ENCODE data around the gene KATNAL2.
A peak's percentile ranks its signal among the peaks of the same experiment; 100 is the strongest.
"Not testable (repeated sequence)": the region's sequence is repeated elsewhere in the genome, so short reads cannot be mapped to it uniquely, and the experiment has no call there.

KATNAL2 gene

DNA sequence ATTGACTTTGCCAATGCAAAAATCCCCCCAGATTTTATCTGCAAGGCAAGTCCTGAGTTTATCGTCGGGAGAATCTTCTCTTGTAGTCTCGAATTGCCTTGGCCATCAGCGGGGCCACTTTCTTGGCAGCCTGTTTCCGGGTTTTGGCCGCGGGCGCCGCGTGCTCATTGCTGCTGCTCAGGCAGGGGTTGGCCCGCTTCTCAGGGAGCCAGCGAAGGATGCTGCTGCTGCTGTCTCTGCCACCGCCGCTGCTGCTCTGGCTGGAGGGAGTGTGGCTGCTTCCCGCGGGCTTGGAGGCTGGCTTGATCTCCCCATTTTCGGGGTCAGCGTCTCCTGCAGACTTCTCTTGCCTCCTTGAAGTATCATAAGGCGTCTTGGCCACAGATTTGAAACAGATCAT is 115.5 kb downstream of the KATNAL2 start:
- in situ Hi-C loops (cut with MboI; ENCODE audit: low sequenced_read_pairs), result no loop called here
- Histone ChIP-seq H3K9me3 (no peaks in the 10 kb centered on the region), H3K4me1 (no peaks in the 10 kb centered on the region), H3K4me3 (no peak overlapping the region), H3K27me3 (ENCODE audit: low read depth) (no peaks in the 10 kb centered on the region), H3K36me3 (replicated peaks) (no peaks in the 10 kb centered on the region)
- DNase-seq (ENCODE audit: low spot score in 2 of 2), result no peak

DNA sequence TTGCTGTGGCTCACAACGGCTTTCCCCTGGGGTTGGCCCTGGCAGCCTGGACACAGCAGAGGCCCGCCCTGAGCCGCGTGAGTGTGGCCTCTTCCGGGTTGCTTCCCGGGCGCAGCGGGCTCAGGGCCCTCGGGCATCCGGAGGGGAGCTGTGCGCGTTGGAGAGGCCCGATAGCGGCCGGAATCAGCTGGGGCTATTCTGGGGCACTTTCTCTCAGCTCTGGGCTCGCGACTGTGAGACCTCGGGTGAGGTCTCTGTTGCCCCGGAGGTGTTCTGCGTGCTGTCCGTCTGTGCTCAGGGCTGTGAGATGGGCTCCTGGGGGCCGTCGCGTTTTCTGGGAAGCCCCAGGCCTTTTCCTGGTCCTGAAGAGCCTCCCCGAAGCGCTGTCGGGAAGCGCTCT is 117.2 kb downstream of the KATNAL2 start:
- DNase-seq (ENCODE audit: low spot score in 2 of 2), result not testable (repeated sequence)

DNA sequence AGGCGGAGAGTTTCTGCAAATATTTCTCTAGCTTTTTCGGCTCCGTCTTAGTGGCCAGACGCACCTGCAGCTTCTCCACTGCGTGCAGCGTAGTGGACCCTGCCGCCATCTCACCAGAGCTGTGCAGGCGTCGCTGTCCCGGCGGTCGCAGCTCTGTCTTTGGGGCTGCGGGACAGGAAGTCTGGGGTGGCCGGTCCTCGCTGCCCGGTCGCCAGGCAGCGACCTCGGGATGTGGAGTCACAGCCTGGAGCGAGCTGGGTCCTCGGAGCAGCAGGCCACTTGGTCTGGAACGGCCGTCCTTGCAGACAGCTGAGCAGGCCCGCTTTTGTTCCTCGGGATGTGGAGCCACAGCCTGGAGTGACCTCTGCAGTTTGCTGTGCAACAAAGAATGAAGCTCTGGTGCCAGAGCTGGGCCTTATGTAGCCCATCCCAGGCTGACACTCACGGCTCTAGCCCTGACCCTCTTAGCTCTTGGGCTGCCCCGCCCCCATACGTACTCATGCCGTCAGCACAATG is 117.8 kb downstream of the KATNAL2 start, which contains the start of gene ELOA2:
Gene ELOA2, minus strand, starts transcription at position 466 of the 516 bp plus-strand sequence. Its CDS starts 357 bp downstream, at position 109.
- Histone ChIP-seq H3K4me1 (no peaks in the 10 kb centered on the region), H3K27me3 (ENCODE audit: low read depth) (no peaks in the 10 kb centered on the region), H3K9me3 (no peaks in the 10 kb centered on the region), H3K36me3 (replicated peaks) (no peaks in the 10 kb centered on the region), H3K4me3 (no peak within 1 kb of the TSS)
- no peak for DNase-seq (ENCODE audit: low spot score in 2 of 2)
- in situ Hi-C loops (cut with MboI; ENCODE audit: low sequenced_read_pairs), result no loop called here

More for the DNA sequence above, 117.2 kb downstream of the KATNAL2 start:
- H3K4me1 ChIP-seq; H3K27me3 ChIP-seq (ENCODE audit: low read depth); H3K4me3 ChIP-seq; H3K9me3 ChIP-seq; H3K36me3 ChIP-seq (replicated peaks); in situ Hi-C loops (cut with MboI; ENCODE audit: low sequenced_read_pairs): not testable (repeated sequence)

DNA sequence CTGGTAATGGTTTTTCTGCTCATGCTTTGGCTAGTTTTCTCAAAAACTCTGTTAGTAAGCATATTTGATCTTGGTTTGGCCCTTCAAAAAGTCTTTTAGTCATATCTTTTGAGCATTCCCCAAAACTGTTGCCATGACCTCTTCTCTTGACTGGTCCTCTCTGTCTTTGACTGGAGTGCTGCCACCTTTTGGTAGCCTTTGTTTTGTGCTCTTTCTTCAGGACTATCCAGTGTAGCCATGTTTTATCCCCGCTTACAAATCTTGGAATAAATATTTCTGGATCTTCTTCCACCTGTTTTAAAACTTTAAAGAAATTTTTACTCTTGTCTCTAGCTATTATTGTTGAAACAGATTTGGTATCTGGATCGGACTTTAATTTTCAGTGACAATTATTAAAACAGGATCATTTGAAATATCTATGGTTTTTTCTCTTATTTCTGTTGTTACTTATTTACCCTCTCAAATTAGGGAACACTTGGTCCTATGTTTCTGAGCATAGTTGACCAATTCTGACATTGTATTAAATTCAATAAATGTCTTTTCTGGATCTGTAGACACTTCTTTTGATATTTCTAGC is 119.0 kb downstream of the KATNAL2 start:
- Histone ChIP-seq H3K27me3 (ENCODE audit: low read depth) (no peaks in the 10 kb centered on the region), H3K4me3 (no peak overlapping the region), H3K4me1 (no peaks in the 10 kb centered on the region), H3K36me3 (replicated peaks) (no peaks in the 10 kb centered on the region), H3K9me3 (no peaks in the 10 kb centered on the region)
- in situ Hi-C loops (cut with MboI; ENCODE audit: low sequenced_read_pairs), result no loop called here
- peak; percentile 44 to 60 for DNase-seq (ENCODE audit: low spot score in 2 of 2)

DNA sequence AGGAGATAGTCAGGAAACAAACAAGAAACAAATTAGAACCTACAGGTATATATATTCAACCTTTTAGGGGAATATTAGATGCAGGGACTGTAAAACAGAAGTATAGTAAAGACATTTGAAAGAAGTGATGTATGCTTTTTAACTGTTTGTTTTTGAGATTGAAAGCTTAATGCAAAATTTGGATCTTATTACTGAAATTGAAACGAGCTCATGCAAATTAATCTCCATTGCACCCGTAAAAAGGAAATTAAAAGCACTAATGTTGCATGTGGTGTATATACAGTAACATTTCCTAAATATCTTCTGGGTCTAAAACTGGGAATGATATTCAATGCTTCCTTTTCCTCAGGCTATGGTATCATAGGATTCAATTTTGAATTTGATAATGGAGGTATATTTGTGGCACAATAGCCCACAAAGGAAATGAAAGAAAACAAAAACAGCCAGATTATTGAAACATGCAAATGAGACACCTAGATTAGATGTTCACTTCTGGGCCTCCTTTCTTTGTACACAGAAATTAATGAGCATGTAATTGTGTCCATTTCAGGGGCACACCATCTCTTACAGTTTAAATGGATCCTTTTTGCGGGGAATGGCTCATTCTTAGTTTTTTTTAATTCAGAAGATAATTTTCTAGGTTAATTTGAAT is 119.7 kb downstream of the KATNAL2 start:
- Histone ChIP-seq H3K4me3 (no peak overlapping the region), H3K9me3 (no peaks in the 10 kb centered on the region; the same call in 1 of the 2 replicates), H3K4me1 (no peaks in the 10 kb centered on the region), H3K36me3 (replicated peaks) (no peaks in the 10 kb centered on the region), H3K27me3 (ENCODE audit: low read depth) (no peaks in the 10 kb centered on the region)
- in situ Hi-C loops (cut with MboI; ENCODE audit: low sequenced_read_pairs), result no loop called here
- DNase-seq (ENCODE audit: low spot score in 2 of 2), result no peak

DNA sequence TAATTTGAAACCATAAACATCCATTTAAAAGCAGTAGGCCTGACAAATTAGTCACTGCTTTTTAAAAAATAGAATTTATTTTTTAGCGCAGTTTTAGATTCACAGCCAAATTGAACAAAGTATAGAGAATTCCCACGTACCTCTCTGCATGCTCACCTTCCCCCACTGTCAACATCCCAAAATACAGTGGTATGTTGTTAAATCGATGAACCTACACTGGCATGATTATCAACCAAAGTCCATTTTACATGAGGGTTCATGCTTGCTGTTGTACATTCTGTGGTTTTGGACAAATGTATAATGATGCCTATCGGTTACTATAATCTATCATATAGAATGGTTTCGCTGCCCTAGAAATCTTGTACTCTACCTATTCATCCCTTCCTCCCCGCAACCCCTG is 123.6 kb downstream of the KATNAL2 start:
- no peaks in the 10 kb centered on the region for H3K27me3 ChIP-seq (ENCODE audit: low read depth)
- DNase-seq (ENCODE audit: low spot score in 2 of 2), result no peak
- in situ Hi-C loops (cut with MboI; ENCODE audit: low sequenced_read_pairs), result no loop called here
- no peaks in the 10 kb centered on the region; the same call in 1 of the 2 replicates for H3K9me3 ChIP-seq
- no peaks in the 10 kb centered on the region for H3K36me3 ChIP-seq (replicated peaks)
- H3K4me3 ChIP-seq, result no peak overlapping the region
- no peaks in the 10 kb centered on the region for H3K4me1 ChIP-seq

DNA sequence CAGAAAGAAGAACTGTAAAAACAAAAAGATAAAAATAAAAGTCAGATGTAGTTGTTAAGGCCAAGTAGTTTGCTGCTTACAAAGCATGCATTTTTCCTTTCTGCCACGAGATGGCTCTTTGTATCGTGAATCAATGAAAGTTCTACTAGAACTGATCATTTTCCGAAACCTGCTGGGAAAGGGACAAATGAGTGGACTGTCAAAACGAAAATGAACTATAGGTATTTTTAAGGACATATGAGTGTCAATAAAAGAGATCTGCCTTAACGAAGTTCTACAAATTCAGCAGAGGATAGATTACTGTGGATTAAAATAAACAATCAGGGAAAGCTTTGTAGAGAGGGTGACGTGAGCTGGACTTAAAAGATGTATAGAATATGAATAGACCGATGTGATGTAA is 133.1 kb downstream of the KATNAL2 start:
- H3K27me3 ChIP-seq (ENCODE audit: low read depth), result no peaks in the 10 kb centered on the region
- H3K36me3 ChIP-seq (replicated peaks), result no peaks in the 10 kb centered on the region
- in situ Hi-C loops (cut with MboI; ENCODE audit: low sequenced_read_pairs), result no loop called here
- H3K9me3 ChIP-seq, result no peaks in the 10 kb centered on the region
- no peak overlapping the region for H3K4me3 ChIP-seq
- peaks cover 4% of the 10 kb centered on the region; the same call in 1 of the 2 replicates for H3K4me1 ChIP-seq
- DNase-seq (ENCODE audit: low spot score in 2 of 2), result peak; percentile 50 to 57

DNA sequence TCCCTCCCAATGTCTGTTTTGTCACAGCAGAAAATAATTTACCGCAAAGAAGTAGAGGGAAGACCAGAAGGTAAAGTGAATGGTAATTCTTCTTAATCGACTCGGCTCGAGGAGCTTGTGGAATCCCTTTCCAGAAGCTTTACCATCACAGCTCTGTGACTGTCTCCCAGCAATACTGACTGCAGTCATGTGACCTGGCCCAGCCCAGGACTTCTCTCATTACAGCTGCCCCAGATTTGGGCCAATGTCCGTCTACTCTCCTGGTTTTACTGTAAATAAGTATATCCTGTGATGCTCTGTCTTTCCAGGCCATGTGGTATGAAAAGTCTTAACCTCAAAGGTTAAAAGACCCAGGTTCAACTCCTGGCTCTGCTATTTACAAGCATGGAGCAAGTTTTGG is 137.0 kb downstream of the KATNAL2 start:
- in situ Hi-C loops (cut with MboI; ENCODE audit: low sequenced_read_pairs), result no loop called here
- no peaks in the 10 kb centered on the region for H3K27me3 ChIP-seq (ENCODE audit: low read depth)
- no peak for DNase-seq (ENCODE audit: low spot score in 2 of 2)
- no peaks in the 10 kb centered on the region for H3K9me3 ChIP-seq
- H3K4me3 ChIP-seq, result no peak overlapping the region
- no peaks in the 10 kb centered on the region for H3K36me3 ChIP-seq (replicated peaks)
- peaks cover 4% of the 10 kb centered on the region; the same call in 1 of the 2 replicates for H3K4me1 ChIP-seq

DNA sequence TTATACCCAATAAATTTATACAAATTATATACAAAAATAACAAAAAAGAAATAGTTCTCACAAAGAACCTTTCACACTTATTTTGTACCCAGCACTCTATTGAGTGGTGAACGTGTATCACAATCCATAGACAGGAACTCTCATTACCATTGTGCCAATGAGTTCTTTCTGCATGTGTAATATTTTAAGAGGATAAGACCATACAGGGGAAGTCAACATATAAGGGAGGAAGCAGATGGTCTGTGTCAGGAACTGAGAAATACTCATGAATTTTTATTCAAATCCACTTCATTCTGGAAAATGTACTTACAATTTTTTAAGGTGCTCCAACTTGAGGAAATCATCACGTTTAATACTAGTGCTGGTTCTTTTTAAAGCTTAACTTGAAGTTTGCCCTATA is 145.1 kb downstream of the KATNAL2 start:
- in situ Hi-C loops (cut with MboI; ENCODE audit: low sequenced_read_pairs), result no loop called here
- no peaks in the 10 kb centered on the region for H3K27me3 ChIP-seq (ENCODE audit: low read depth)
- H3K4me3 ChIP-seq, result no peak overlapping the region
- no peak for DNase-seq (ENCODE audit: low spot score in 2 of 2)
- H3K9me3 ChIP-seq, result no peaks in the 10 kb centered on the region
- no peaks in the 10 kb centered on the region for H3K36me3 ChIP-seq (replicated peaks)
- no peaks in the 10 kb centered on the region for H3K4me1 ChIP-seq

DNA sequence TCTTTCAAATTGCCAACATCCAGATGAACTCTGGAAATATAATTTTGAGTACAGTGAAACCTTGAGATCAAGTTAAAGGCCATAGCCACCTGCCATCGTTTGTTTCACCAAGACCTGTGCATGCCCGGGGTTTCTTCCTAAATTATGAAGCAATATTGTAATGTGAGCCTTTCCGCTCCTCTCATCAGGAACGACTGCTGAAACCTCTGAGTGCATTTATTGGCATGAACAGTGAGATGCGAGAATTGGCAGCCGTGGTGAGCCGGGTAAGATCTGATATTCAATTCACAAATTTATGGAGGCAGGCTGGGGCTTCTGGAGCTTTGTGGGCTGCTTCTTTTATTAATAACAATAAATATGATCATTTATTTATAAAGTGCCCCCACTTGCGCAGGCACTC is 145.7 kb downstream of the KATNAL2 start:
- no peaks in the 10 kb centered on the region for H3K4me1 ChIP-seq
- no peak for DNase-seq (ENCODE audit: low spot score in 2 of 2)
- no peak overlapping the region for H3K4me3 ChIP-seq
- H3K36me3 ChIP-seq (replicated peaks), result no peaks in the 10 kb centered on the region
- no peaks in the 10 kb centered on the region for H3K27me3 ChIP-seq (ENCODE audit: low read depth)
- in situ Hi-C loops (cut with MboI; ENCODE audit: low sequenced_read_pairs), result no loop called here
- H3K9me3 ChIP-seq, result no peaks in the 10 kb centered on the region

DNA sequence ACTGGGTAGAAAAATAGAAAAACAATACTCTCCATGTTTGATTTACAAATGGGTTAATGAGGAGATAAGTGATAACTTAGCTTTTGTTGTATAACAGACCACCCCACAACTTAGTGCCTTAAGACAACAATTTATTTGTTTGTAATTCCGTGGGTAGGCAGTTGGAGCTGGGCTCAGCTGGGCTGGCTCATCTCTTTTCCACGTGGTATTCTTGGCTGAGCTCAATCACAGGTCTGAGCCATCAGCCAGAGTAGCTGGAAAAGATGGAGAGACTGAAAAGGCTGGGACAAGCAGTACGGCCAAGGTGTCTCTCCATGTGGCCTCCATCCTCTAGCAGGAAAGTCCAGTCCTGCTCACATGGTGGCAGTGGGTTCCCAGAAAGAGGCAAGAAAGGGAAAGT is 150.2 kb downstream of the KATNAL2 start:
- no peak for DNase-seq (ENCODE audit: low spot score in 2 of 2)
- H3K4me1 ChIP-seq, result no peaks in the 10 kb centered on the region
- no peaks in the 10 kb centered on the region for H3K36me3 ChIP-seq (replicated peaks)
- in situ Hi-C loops (cut with MboI; ENCODE audit: low sequenced_read_pairs), result no loop called here
- no peaks in the 10 kb centered on the region for H3K9me3 ChIP-seq
- no peaks in the 10 kb centered on the region for H3K27me3 ChIP-seq (ENCODE audit: low read depth)
- H3K4me3 ChIP-seq, result no peak overlapping the region

DNA sequence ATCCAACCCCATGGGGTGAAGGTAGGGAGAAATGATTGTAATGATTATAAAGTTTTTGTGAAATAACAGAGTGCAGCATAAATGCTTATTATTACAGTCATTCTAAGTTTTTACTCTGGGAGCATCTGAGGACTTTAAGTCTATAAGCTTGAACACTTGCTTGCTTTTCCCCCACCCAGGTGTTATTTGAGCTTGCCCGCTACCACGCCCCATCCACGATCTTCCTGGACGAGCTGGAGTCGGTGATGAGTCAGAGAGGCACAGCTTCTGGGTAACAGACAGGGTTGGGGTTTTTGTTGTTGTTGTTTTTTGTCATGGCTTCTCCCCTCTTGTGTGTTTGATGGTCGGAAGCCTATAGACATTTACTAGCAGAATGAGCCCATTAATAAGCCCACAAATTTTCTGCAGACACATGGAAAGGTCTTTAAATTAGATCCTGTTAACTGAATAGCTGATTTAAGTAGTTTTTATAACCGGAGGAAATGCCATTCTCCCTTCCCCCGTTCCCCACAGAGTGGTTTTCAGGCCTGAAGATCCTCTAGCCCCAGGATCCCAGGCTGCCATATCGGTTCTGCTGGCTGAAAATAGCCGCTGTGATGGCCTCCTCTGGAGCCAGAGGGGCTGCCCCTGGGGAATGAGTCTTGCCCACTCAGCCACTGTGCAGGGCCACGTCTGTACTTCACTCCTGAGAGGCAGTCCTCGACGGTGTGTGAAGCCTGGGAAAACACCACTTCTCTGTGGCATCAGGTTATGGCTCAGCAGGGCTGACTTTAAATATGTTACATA is 157.9 kb downstream of the KATNAL2 start:
- no peak for DNase-seq (ENCODE audit: low spot score in 2 of 2)
- in situ Hi-C loops (cut with MboI; ENCODE audit: low sequenced_read_pairs), result no loop called here
- H3K36me3 ChIP-seq (replicated peaks), result no peaks in the 10 kb centered on the region
- H3K27me3 ChIP-seq (ENCODE audit: low read depth), result no peaks in the 10 kb centered on the region
- H3K9me3 ChIP-seq, result no peaks in the 10 kb centered on the region
- no peaks in the 10 kb centered on the region for H3K4me1 ChIP-seq
- no peak overlapping the region for H3K4me3 ChIP-seq

DNA sequence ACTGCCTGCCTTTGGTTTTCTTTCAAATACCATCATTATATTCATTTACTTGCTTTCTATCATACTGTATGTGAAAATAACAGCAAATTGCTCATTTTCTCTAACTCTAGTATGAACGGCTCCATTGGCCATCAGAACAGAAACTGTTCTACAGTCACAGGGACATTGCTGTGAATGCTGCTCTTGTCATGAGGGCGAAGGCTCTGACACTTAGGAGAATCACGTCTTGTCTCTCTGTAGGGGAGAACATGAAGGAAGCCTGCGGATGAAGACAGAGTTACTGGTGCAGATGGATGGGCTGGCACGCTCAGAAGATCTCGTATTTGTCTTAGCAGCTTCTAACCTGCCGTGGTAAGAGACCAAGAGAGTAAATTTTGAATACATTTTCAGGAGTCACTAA is 159.7 kb downstream of the KATNAL2 start:
- Histone ChIP-seq H3K9me3 (no peaks in the 10 kb centered on the region), H3K4me1 (no peaks in the 10 kb centered on the region), H3K27me3 (ENCODE audit: low read depth) (no peaks in the 10 kb centered on the region), H3K36me3 (replicated peaks) (no peaks in the 10 kb centered on the region), H3K4me3 (no peak overlapping the region)
- DNase-seq (ENCODE audit: low spot score in 2 of 2), result no peak
- in situ Hi-C loops (cut with MboI; ENCODE audit: low sequenced_read_pairs), result no loop called here

DNA sequence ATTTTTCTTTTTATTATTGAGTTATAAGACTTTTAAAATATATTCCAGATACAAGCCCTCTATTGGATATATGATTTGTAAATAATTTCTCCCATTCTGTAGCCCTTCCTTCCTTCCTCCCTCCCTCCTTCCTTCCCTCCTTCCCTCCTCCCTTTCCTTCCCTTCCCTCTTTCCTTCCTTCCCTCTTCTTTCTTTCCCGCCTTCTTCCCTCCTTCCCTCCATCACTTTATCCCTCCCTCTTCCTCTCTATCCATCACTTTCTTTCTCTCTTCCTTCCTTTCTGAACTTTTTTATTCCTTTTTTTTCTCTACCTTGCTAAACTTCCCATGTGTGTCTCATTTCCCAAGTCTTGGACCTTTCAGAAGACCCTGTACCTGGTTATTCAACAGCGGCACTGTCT is 163.5 kb downstream of the KATNAL2 start:
- Histone ChIP-seq H3K4me3 (no peak overlapping the region), H3K4me1 (no peaks in the 10 kb centered on the region), H3K9me3 (no peaks in the 10 kb centered on the region), H3K27me3 (ENCODE audit: low read depth) (no peaks in the 10 kb centered on the region), H3K36me3 (replicated peaks) (no peaks in the 10 kb centered on the region)
- in situ Hi-C loops (cut with MboI; ENCODE audit: low sequenced_read_pairs), result no loop called here
- no peak for DNase-seq (ENCODE audit: low spot score in 2 of 2)

Data from HAP-1 (cell line).